ENCODE results near the gene ADARB2.

ADARB2 gene

DNA sequence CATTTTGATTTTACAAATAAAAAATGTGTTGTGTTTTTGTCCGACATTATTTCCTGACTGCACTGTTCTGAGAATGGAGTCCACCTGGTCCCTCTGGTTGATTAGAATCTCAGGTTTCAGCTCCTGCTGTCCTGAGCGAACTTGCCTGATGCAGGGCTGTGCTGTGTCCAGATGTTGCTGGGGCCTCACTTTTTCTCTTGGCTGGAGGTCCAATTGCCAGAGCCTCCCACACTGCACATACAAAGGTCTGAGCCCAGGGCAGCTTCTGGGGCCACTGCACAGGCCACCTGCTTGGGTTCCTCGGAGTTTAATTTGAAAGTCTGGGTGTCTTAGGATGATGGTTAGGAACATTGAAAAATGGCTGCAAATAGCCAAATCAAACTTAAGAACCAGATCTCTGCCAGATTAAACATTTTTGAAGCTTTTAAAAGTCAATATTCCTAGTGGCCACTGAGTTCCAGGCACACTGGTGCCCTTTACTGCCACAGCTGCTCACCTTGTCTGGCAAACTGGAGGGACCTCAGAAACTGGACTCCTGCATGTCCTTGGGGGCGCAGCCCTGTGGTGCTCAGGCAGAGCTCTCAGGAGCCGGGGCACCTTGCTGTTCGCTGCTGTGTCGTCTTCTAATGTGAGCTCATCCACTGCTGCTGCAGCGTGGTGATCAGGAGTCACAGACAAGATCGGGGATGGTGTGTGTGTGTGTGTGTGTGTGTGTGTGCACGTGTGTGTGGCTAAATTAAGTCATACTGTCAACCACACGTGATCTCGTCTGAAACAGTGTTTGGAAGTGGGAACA lies 606.1 kb downstream of the ADARB2 start:
- H3K4me3 ChIP-seq (ENCODE audit: low read depth, low read length) = no peak overlapping the region
- TF ChIP-seq, protein P1, sequence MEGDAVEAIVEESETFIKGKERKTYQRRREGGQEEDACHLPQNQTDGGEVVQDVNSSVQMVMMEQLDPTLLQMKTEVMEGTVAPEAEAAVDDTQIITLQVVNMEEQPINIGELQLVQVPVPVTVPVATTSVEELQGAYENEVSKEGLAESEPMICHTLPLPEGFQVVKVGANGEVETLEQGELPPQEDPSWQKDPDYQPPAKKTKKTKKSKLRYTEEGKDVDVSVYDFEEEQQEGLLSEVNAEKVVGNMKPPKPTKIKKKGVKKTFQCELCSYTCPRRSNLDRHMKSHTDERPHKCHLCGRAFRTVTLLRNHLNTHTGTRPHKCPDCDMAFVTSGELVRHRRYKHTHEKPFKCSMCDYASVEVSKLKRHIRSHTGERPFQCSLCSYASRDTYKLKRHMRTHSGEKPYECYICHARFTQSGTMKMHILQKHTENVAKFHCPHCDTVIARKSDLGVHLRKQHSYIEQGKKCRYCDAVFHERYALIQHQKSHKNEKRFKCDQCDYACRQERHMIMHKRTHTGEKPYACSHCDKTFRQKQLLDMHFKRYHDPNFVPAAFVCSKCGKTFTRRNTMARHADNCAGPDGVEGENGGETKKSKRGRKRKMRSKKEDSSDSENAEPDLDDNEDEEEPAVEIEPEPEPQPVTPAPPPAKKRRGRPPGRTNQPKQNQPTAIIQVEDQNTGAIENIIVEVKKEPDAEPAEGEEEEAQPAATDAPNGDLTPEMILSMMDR (IDR thresholded peaks at IDR 0.05; ENCODE audit: borderline replicate concordance, insufficient read depth, low read depth, low read length) = no peak

DNA sequence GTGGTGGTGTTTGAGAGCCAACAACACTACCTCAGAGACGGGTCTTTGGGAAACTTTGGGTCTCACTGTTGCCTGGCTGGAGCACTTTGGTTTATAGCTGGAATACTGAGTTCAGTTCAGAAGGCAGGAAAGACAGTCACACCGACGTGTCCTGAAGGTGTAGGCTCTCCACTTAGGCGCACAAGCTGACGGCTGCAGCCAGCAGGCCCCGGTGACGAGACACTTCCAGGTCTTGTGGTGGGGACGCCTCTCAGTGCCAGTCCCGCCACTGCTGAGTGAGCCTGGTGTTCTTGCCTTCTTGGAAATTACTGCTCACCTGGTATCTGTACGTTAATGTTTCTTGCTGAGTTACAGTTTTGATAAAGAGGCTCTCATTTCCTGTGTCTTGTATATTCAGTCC lies 607.1 kb downstream of the ADARB2 start:
- TF ChIP-seq, protein P1 (IDR thresholded peaks at IDR 0.05; ENCODE audit: borderline replicate concordance, insufficient read depth, low read depth, low read length) = no peak
- H3K4me3 ChIP-seq (ENCODE audit: low read depth, low read length) = no peak overlapping the region

DNA sequence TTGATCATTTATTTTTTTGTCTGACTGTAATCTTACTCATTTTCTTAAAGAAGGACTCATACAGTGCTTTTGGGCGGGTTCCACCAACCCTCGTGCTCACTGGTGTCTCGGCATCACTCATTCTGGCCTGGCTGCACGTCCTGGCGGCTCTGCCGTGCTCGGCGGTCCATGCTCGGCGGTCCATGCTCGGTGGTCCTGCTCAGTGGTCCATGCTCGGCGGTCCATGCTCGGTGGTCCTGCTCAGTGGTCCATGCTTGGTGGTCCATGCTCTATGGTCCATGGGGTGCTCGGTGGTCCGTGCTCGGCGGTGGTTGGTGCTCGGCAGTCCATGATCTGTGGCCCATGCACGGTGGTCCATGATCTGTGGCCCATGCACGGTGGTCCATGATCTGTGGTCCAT lies 608.7 kb downstream of the ADARB2 start:
- TF ChIP-seq, protein P1 (IDR thresholded peaks at IDR 0.05; ENCODE audit: borderline replicate concordance, insufficient read depth, low read depth, low read length) = no peak
- no peak overlapping the region for H3K4me3 ChIP-seq (ENCODE audit: low read depth, low read length)

DNA sequence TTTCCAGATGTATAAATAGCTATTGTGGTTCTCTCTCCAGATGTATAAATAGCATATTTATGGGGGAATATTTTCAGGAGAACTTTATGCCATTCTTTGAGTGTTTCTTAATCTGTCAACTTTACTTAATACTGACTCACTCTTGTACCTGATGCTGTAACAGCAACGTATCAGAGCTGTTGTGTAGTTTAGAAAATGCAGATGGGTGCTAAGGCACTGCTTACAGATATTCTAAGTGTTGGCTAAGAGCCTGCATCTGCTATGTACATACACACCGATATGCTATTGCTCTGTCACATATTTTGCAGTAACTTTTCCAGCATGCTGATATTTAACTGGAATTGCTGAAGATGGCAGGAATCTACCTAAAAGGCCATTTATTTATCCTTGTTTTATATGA lies 609.2 kb downstream of the ADARB2 start:
- TF ChIP-seq, protein P1 (IDR thresholded peaks at IDR 0.05; ENCODE audit: borderline replicate concordance, insufficient read depth, low read depth, low read length) = no peak
- H3K4me3 ChIP-seq (ENCODE audit: low read depth, low read length) = no peak overlapping the region

DNA sequence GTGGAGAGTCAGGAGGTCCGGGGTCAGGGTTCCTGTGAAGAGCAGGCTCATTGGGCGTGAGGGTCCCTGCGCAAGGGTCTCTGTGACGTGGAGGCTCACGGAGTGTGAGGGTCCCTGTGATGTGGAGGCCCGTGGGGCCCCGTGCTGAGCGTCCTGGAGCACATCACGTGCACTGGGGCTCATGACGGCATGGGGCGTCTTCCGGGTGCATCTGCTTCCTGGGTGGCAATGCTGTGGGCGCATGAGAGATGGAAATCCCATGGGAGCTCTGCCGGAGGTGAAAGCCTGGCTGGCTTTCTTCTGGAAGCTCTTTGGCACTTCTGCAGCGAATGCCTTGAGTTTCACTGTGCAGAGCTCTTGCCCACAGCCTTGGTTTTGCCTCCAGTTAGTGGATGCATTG lies 609.7 kb downstream of the ADARB2 start:
- TF ChIP-seq, protein P1 (IDR thresholded peaks at IDR 0.05; ENCODE audit: borderline replicate concordance, insufficient read depth, low read depth, low read length) = no peak
- H3K4me3 ChIP-seq (ENCODE audit: low read depth, low read length) = no peak overlapping the region

Measured in GM12875 (cell line).